Epithelial cell of proximal tubule (primary cell): ENCODE measurements around the gene FSTL3. TPM values are rescaled to one million over a fixed set of nuclear protein-coding genes. Genes with fewer than 3 reads are reported as not detected.

Source experiments
- DNase-seq: peaks from one replicate; pipeline ENCODE4 v3.0.0-alpha.2; 2011; ENCODE audit warnings: low read depth
- H3K4me3 ChIP-seq: 2 replicates; pipeline ENCODE4 v1.5.1; 2011; ENCODE audit warnings: low read depth, mild to moderate bottlenecking, low read length
- CTCF ChIP-seq: conservative IDR thresholded peaks from 2 replicates; pipeline ENCODE4 v1.5.1; 2012; ENCODE audit warnings: low read depth, mild to moderate bottlenecking, low read length
- total RNA-seq: library from RNA; depleted of rRNA; stranded (reverse); fragments of >200 nt; gene quantifications from 2 replicates; pipeline ENCODE4 v1.2.3, GENCODE V29; 2015

Gene FSTL3
- total RNA-seq, 1 donor from 2014 or later = 483 TPM

GRCh38 chr19:711254-711653, 35.1 kb downstream of the FSTL3 start:
- TF ChIP-seq CTCF = no peak
- DNase-seq = no peak
- H3K4me3 ChIP-seq = no peak overlapping the region

DNA sequence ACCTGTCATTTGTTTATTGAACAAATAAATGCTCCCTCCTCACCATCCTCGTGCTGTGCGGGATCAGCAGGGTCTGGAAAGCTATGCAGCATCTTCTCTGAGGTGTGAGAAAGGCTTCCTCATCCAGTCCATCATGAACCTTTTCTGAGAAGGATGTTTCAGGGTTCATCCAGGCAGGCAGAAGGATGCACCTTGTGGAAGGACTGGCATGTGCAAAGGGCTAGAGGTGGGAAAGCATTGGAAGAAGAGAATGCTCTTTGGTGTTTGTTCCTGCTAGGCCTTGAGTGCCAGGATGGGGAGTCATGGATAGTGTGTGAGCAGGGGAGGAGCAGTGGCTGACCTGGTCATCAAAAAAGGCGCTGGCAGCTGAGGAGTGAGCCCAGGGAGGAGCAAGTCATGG, 39.2 kb downstream of the FSTL3 start:
- no peak for TF ChIP-seq CTCF
- no peak for DNase-seq
- H3K4me3 ChIP-seq = no peak overlapping the region

DNA sequence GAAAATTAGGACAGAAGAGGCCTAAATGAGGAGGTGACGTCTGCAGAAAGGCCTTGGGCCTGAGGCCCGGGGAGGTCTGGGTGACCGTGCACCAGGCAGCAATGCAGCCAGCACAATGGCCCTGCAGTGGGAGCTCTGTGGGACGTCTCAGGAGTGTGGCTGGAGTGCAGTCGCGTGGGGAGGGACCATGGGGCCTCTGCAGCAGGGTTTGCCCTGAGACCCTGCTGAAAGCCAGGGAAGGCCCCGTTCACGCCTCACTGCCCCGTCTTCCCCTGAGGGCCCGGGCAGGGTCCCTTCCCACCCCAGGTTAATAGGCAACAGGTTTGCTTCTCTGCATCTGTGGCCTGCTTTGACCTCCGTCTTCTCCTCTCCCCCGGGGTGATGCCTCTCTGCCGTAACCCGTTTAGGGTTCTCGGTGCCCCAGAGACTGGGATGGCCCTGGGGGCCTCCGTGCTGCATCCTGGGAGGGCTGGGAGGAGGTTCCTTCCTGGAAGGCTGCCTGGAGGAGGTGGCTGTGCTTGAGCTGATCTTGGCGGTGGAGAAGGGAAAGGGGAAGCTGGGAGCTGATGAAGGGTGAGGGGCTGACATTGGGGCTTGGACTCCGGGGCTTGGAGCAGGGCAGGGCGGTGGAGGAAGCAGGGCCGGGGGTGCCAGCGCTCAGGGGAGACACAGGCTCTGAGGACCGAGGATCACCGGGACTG, 42.2 kb downstream of the FSTL3 start:
- H3K4me3 ChIP-seq = no peak overlapping the region
- no peak for DNase-seq
- no peak for TF ChIP-seq CTCF

DNA sequence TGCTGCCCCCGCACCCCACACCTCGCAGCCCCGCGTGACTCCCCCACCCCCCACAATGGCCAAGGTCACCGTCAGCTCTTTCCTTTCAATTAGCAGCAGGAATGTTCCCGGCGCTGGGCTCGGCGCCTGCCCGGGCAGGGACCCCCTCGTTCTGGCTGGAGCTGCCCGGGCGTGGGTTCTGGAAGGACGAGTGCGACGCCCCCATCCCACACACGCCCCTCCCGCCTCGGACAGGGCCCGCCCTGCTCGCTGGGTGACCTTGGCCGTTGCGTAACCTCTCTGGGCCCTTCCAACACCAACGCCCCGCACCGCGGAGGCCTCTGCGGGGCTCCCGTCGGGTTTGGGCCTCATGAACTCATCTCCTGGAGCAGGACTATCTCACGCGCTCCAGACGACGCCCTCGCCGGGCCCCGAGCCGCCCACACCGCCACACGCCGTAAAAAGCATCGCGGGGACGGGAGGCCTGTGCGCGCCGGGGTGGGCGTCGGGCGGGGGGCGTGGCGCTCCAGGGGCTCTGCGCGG, 42.9 kb downstream of the FSTL3 start:
- no peak for DNase-seq
- no peak overlapping the region for H3K4me3 ChIP-seq
- TF ChIP-seq CTCF = no peak

DNA sequence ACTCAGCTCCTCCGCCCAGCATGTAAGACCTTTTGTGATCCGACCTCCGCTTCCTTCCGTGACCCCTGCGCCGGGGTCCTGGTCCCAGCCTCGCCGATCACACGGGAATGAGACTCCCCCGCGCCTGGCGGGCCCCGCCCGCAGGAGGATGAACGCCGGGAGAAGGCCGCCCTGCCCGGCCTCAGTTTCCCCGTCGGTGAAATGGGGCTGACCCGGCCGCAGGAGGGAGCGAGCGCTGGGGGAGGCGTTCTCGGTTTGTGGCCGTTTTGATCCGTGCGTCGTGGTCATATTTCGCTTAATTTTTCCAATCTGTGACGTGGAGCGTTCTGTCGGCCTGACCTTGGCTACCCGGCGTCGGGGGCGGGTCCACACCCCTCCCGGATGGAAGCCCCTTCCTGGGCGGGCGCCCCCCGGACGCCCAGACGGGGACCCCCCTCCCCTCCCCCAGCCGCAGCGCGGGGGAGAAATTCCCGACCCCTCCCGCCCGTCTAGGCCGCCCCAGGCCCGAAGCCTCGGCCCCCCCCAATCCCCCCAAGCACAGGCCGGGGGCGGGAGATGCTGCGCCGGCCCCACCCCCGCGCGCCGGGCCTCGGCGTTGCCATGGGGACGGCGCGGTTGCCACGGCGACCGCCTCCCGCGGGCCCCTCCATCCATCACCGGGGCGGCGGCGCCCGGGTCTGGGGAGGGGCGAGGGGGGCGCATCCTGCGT, 43.6 kb downstream of the FSTL3 start:
- TF ChIP-seq CTCF = no peak
- H3K4me3 ChIP-seq = no peak overlapping the region

DNA sequence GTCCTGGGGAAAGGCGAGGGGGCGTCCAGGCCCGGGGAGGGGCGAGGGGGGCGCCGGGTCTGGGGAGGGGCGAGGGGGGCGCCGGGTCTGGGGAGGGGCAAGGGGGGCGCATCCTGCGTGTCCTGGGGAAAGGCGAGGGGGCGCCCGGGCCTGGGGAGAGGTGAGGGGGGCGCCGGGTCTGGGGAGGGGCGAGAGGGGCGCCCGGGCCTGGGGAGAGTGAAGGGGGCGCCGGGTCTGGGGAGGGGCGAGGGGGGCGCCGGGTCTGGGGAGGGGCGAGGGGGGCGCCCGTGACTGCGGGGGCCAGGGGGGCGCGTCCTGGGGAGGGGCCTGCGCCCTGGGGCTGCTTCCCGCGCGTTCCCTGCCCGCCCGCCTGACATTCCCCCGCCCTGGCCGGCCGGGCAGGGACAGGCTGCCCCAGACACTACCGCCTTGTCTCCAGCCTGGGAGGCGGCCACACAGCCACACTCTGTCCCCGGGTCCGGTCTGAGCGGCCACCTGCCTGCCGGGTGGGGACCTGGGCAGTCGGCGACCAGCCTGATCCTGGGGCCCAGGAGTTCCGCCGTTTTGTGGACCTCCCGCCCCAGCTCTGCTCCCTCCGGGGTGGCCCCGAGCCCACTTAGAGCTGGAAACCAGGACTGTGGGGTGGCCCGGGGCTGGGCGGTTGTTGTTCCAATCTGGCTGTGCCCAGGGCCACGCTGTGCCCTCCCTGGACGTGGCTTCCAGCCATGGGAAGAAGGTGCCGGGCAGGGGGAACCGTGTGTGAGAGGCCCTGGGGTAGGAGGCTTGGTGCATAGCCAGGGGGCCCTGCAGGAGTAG, 44.4 kb downstream of the FSTL3 start:
- TF ChIP-seq CTCF = no peak
- H3K4me3 ChIP-seq = no peak overlapping the region
- DNase-seq = no peak

More for the DNA sequence above, 43.6 kb downstream of the FSTL3 start:
- no peak for DNase-seq
